H1 (cell line): ENCODE data around the gene DDX49. TPM values are rescaled to one million over a fixed set of nuclear protein-coding genes. Genes with fewer than 3 reads are reported as not detected.

Experiments
- CTCF ChIA-PET: fragments of 300-600 bp; sonication (Branson Sonifier 250); formaldehyde crosslinking; loops from one replicate; lab custom pipeline; 2021; ENCODE audit not compliant: partially characterized antibody; lab: Charles Lee
- POLR2A ChIA-PET: fragments of 300-600 bp; sonication (Branson Sonifier 250); formaldehyde crosslinking; loops from one replicate; lab custom pipeline; 2021; ENCODE audit warnings: inconsistent platforms; ENCODE audit not compliant: partially characterized antibody; lab: Charles Lee
- DNase-seq, 2 experiments: peaks; one replicate each; pipeline versions ENCODE4 v3.0.0 to v3.0.0-alpha.2; 2010 to 2022; ENCODE audit warnings: low spot score in 2 of 2, low read depth in 1 of 2, mixed read lengths in 1 of 2
- FAIRE-seq: peaks from 2 replicates; lab custom pipeline; 2011; peaks lifted over from hg19 to GRCh38; lab: Jason Lieb, UNC
- H2AFZ ChIP-seq: 2 replicates; pipeline ENCODE4 v1.8.1; 2012; ENCODE audit warnings: low read length, inconsistent platforms
- H2AK5ac ChIP-seq: 2 replicates; pipeline ENCODE4 v1.6.1; 2013; ENCODE audit warnings: low read depth, low read length
- H2BK120ac ChIP-seq: replicated peaks from 2 replicates; pipeline ENCODE3; 2013; ENCODE audit warnings: low read depth, low read length, inconsistent platforms
- H2BK12ac ChIP-seq: 2 replicates; pipeline ENCODE4 v1.6.1; 2013; ENCODE audit warnings: low read depth, low read length
- H2BK15ac ChIP-seq: 2 replicates; pipeline ENCODE4 v1.6.1; 2013; ENCODE audit warnings: low read length
- H2BK20ac ChIP-seq: 2 replicates; pipeline ENCODE4 v1.6.1; 2013; ENCODE audit warnings: low read length
- H2BK5ac ChIP-seq: 2 replicates; pipeline ENCODE4 v1.6.1; 2013; ENCODE audit warnings: low read depth, low read length
- H3K14ac ChIP-seq: 2 replicates; pipeline ENCODE4 v1.6.1; 2013; ENCODE audit warnings: inconsistent platforms; ENCODE audit not compliant: insufficient read length
- H3K18ac ChIP-seq: 2 replicates; pipeline ENCODE4 v1.6.1; 2013; ENCODE audit warnings: low read length; ENCODE audit errors: extremely low read depth
- H3K23ac ChIP-seq: 2 replicates; pipeline ENCODE4 v1.6.1; 2013; ENCODE audit warnings: inconsistent platforms; ENCODE audit not compliant: insufficient read length
- H3K23me2 ChIP-seq: 2 replicates; pipeline ENCODE4 v1.6.1; 2013; ENCODE audit warnings: low read depth, low read length
- H3K27ac ChIP-seq: 2 replicates; pipeline ENCODE4 v1.6.1; 2011; ENCODE audit warnings: low read depth, low read length, inconsistent platforms
- H3K27me3 ChIP-seq, 4 experiments: replicated peaks in 1 of 4; 1 replicate in 1 of 4; 2 replicates in 3 of 4; pipeline versions ENCODE4 v1.6.1 to v1.8.1; 2011 to 2013; ENCODE audit warnings: low read length in 3 of 4, mild to moderate bottlenecking in 3 of 4, inconsistent platforms in 2 of 4, mixed read lengths in 2 of 4, moderate library complexity in 1 of 4; ENCODE audit not compliant: control insufficient read depth in 3 of 4, insufficient read depth in 3 of 4; ENCODE audit errors: extremely low read depth in 1 of 4
- H3K36me3 ChIP-seq, 4 experiments: 2 replicates each; pipeline versions ENCODE4 v1.6.1 to v1.8.1; 2011 to 2013; ENCODE audit warnings: mild to moderate bottlenecking in 4 of 4, low read length in 3 of 4, moderate library complexity in 2 of 4, control low read depth in 1 of 4, inconsistent platforms in 1 of 4; ENCODE audit not compliant: insufficient read depth in 4 of 4, control insufficient read depth in 2 of 4
- H3K4ac ChIP-seq: replicated peaks from 2 replicates; pipeline ENCODE3; 2013; ENCODE audit warnings: low read length, low read depth, mixed read lengths, inconsistent platforms; ENCODE audit not compliant: insufficient read length
- H3K4me1 ChIP-seq, 4 experiments: replicated peaks in 1 of 4; 1 replicate in 1 of 4; 2 replicates in 3 of 4; pipeline versions ENCODE4 v1.6.1 to v1.8.1; 2011 to 2013; ENCODE audit warnings: low read length in 3 of 4, inconsistent platforms in 2 of 4, mixed read lengths in 1 of 4; ENCODE audit not compliant: insufficient read depth in 4 of 4, control insufficient read depth in 3 of 4
- H3K4me2 ChIP-seq, 2 experiments: 2 replicates each; pipeline versions ENCODE4 v1.6.1 to v1.8.1; 2011 to 2013; ENCODE audit warnings: low read depth in 2 of 2, low read length in 2 of 2, control low read depth in 1 of 2, inconsistent platforms in 1 of 2, mild to moderate bottlenecking in 1 of 2; ENCODE audit not compliant: insufficient read depth in 1 of 2
- H3K4me3 ChIP-seq, 4 experiments: fragments of 200-600, 300-600 bp in 1 of 4; sonication (generic), shearing (Covaris generic), sonication (Bioruptor Twin) in 1 of 4; 2 replicates each; pipeline versions ENCODE4 v1.5.1 to v1.8.1; 2011 to 2016; ENCODE audit warnings: low read length in 4 of 4, low read depth in 3 of 4, control low read depth in 2 of 4, inconsistent platforms in 2 of 4, mild to moderate bottlenecking in 2 of 4, mixed read lengths in 1 of 4, moderate library complexity in 1 of 4; ENCODE audit not compliant: insufficient read depth in 2 of 4; ENCODE audit errors: extremely low read depth in 1 of 4
- H3K56ac ChIP-seq: replicated peaks from 2 replicates; pipeline ENCODE3; 2013; ENCODE audit warnings: low read depth, mild to moderate bottlenecking, mixed read lengths, low read length, inconsistent platforms; ENCODE audit not compliant: insufficient read length
- H3K79me1 ChIP-seq: 2 replicates; pipeline ENCODE4 v1.6.1; 2013; ENCODE audit warnings: low read depth, low read length, control low read depth
- H3K79me2 ChIP-seq, 2 experiments: 2 replicates each; pipeline versions ENCODE4 v1.6.1 to v1.8.1; 2012 to 2013; ENCODE audit warnings: low read length in 2 of 2, mild to moderate bottlenecking in 2 of 2, inconsistent platforms in 1 of 2; ENCODE audit not compliant: insufficient read depth in 2 of 2, control insufficient read depth in 1 of 2
- H3K9ac ChIP-seq, 4 experiments: replicated peaks in 1 of 4; 1 replicate in 1 of 4; 2 replicates in 3 of 4; pipeline versions ENCODE4 v1.6.1 to v1.8.1; 2011 to 2013; ENCODE audit warnings: low read depth in 3 of 4, low read length in 3 of 4, control low read depth in 2 of 4, mild to moderate bottlenecking in 2 of 4, moderate library complexity in 2 of 4, inconsistent platforms in 1 of 4; ENCODE audit errors: extremely low read depth in 1 of 4
- H3K9me3 ChIP-seq, 2 experiments: 2 replicates each; pipeline versions ENCODE4 v1.6.1 to v1.8.1; 2012 to 2013; ENCODE audit warnings: mild to moderate bottlenecking in 2 of 2, moderate library complexity in 2 of 2, control low read depth in 1 of 2, inconsistent platforms in 1 of 2, low read depth in 1 of 2, low read length in 1 of 2, mixed read lengths in 1 of 2; ENCODE audit not compliant: insufficient read depth in 2 of 2
- H4K20me1 ChIP-seq, 2 experiments: replicated peaks in 1 of 2; 2 replicates each; pipeline versions ENCODE3 to v1.8.1; 2011 to 2013; ENCODE audit warnings: inconsistent platforms in 2 of 2, low read length in 2 of 2, mild to moderate bottlenecking in 1 of 2; ENCODE audit not compliant: insufficient read depth in 2 of 2, control insufficient read depth in 1 of 2
- H4K5ac ChIP-seq: 2 replicates; pipeline ENCODE4 v1.6.1; 2013; ENCODE audit warnings: low read length, low read depth, mixed read lengths, inconsistent platforms; ENCODE audit not compliant: insufficient read length
- H4K8ac ChIP-seq: 2 replicates; pipeline ENCODE4 v1.8.0; 2013; ENCODE audit warnings: mild to moderate bottlenecking, moderate library complexity, low read length, inconsistent platforms; ENCODE audit not compliant: insufficient read depth; ENCODE audit errors: extremely low read depth
- H4K91ac ChIP-seq: replicated peaks from 2 replicates; pipeline ENCODE3; 2013; ENCODE audit warnings: low read length, mixed read lengths, inconsistent platforms; ENCODE audit not compliant: insufficient read length
- ASH2L ChIP-seq: fragments of 200-600, 300-600 bp; sonication (generic); IDR thresholded peaks from one replicate; pipeline ENCODE4 v1.7.1; 2017; ENCODE audit warnings: low read length
- BRCA1 ChIP-seq: IDR thresholded peaks from 2 replicates; pipeline ENCODE4 v1.6.1; 2012; ENCODE audit warnings: low read depth, low read length, improper control_type of control experiment
- CBX5 ChIP-seq: fragments of 300-800, 300-1000 bp; sonication (generic); IDR thresholded peaks from 2 replicates; pipeline ENCODE4 v1.7.1; 2016; ENCODE audit warnings: antibody characterized with exemption, low read length, low read depth
- CHD2 ChIP-seq: IDR thresholded peaks from 2 replicates; pipeline ENCODE4 v1.6.1; 2012; ENCODE audit warnings: low read length, improper control_type of control experiment
- KDM5A ChIP-seq: fragments of 200-600 bp; IDR thresholded peaks from 2 replicates; pipeline ENCODE4 v1.7.1; 2012; ENCODE audit warnings: mild to moderate bottlenecking, low read length, inconsistent platforms, mixed read lengths
- MAX ChIP-seq: IDR thresholded peaks from 2 replicates; pipeline ENCODE4 v1.6.1; 2012; ENCODE audit warnings: inconsistent platforms
- RXRA ChIP-seq: IDR thresholded peaks from 2 replicates; pipeline ENCODE4 v1.6.1; 2011; ENCODE audit warnings: low read depth, mild to moderate bottlenecking, low read length, moderate library complexity; ENCODE audit not compliant: insufficient read depth
- SIX5 ChIP-seq: IDR thresholded peaks from 2 replicates; pipeline ENCODE4 v1.6.1; 2011; ENCODE audit warnings: mild to moderate bottlenecking, low read depth, low read length
- SUZ12 ChIP-seq: fragments of 200-600 bp; sonication (generic); IDR thresholded peaks from 2 replicates; pipeline ENCODE4 v1.6.1; 2012; ENCODE audit warnings: mild to moderate bottlenecking, inconsistent platforms, low read length, moderate library complexity, mixed read lengths
- TEAD4 ChIP-seq: IDR thresholded peaks from 2 replicates; pipeline ENCODE4 v1.6.1; 2012; ENCODE audit warnings: low read depth, low read length, inconsistent platforms, mixed read lengths
- USF2 ChIP-seq: IDR thresholded peaks from 2 replicates; pipeline ENCODE4 v1.6.1; 2011; ENCODE audit warnings: low read length, improper control_type of control experiment
- YY1 ChIP-seq: IDR thresholded peaks from 2 replicates; pipeline ENCODE4 v1.6.1; 2011; ENCODE audit warnings: low read depth, mild to moderate bottlenecking, low read length
- WGBS, 2 experiments: shearing (Covaris generic) in 1 of 2; methylation state at CpG; one replicate each; pipeline versions ENCODE4 v1.1.6 to v1.1.7; 2013 to 2015; ENCODE audit warnings: low lambda C conversion rate in 2 of 2, mixed read lengths in 2 of 2, inconsistent platforms in 1 of 2, low coverage in 1 of 2, missing lambda C conversion rate in 1 of 2; ENCODE audit not compliant: insufficient replicate concordance in 2 of 2, insufficient coverage in 1 of 2, insufficient read length in 1 of 2; ENCODE audit errors: extremely low coverage in 1 of 2, missing lambda C conversion rate in 1 of 2; 5-methylcytosine and 5-hydroxymethylcytosine counted together
- polyA plus RNA-seq, 7 experiments: library from polyadenylated mRNA; depleted of rRNA in 3 of 7; stranded (reverse) in 5 of 7; unstranded in 2 of 7; fragments of >200 nt in 5 of 7; fragments of 200-250 nt in 2 of 7; gene quantifications; 1 replicate in 5 of 7; 2 replicates in 1 of 7; 4 replicates in 1 of 7; pipeline versions ENCODE4 v1.2.1 to v1.2.3, GENCODE V29; 2011 to 2013; ENCODE audit warnings: missing spikeins in 2 of 7, mixed read lengths in 2 of 7
- total RNA-seq: library from RNA; stranded (reverse); fragmentation: NEBNext Ultra II Directional; extraction: Animal tissue kit (Norgen Biotek cat#: 25700); gene quantifications from 2 replicates; pipeline ENCODE4 v1.2.1, GENCODE V29; 2021

The DDX49 gene
- total and polyA plus RNA-seq, 2 of the 8 experiments (the other 6 are each of a cell fraction or from before 2014, with no cell fraction given): 41.3 to 46.5 TPM

GRCh38 chr19:18954094-18954493, 34.6 kb downstream of the DDX49 start:
- WGBS, 2 experiments: 83 to 100% methylated on average over 1 to 3 of the region's 3 CpGs
- TF ChIP-seq SIX5: no peak
- no peak for TF ChIP-seq YY1
- TF ChIP-seq USF2: no peak
- TF ChIP-seq KDM5A: no peak
- TF ChIP-seq CBX5: no peak
- no peak for TF ChIP-seq SUZ12
- no peak for TF ChIP-seq TEAD4
- TF ChIP-seq ASH2L: no peak
- TF ChIP-seq MAX: no peak
- no peak for TF ChIP-seq BRCA1
- TF ChIP-seq RXRA: no peak
- no peak for TF ChIP-seq CHD2

More at GRCh38 chr19:18954094-18954493, 34.6 kb downstream of the DDX49 start:
- Histone ChIP-seq H3K14ac (no peak overlapping the region), H3K18ac (no peak overlapping the region), H2BK20ac (no peak overlapping the region), H4K20me1 (peaks cover 0 to 5% of the 10 kb centered on the region in 2 experiments), H3K4ac (no peak overlapping the region), H2AFZ (no peak overlapping the region), H4K8ac (no peak overlapping the region), H3K4me1 (no peaks in the 10 kb centered on the region), H3K36me3 (no peaks in the 10 kb centered on the region), H3K23ac (no peak overlapping the region), H3K56ac (no peak overlapping the region), H2BK15ac (no peak overlapping the region), H2BK12ac (no peak overlapping the region), H4K91ac (no peak overlapping the region), H3K4me3 (no peak overlapping the region), H4K5ac (no peak overlapping the region), H3K27me3 (no peaks in the 10 kb centered on the region), H3K23me2 (peaks cover 13% of the 10 kb centered on the region; the same call in 1 of the 2 replicates), H2AK5ac (no peak overlapping the region), H2BK5ac (no peak overlapping the region), H3K9ac (no peak overlapping the region), H3K79me2 (no peaks in the 10 kb centered on the region), H3K4me2 (no peak overlapping the region), H3K79me1 (peaks cover 2% of the 10 kb centered on the region; the same call in 1 of the 2 replicates), H3K9me3 (no peaks in the 10 kb centered on the region), H2BK120ac (no peak overlapping the region), H3K27ac (no peak overlapping the region)
- ChIA-PET POLR2A (interaction anchor here (0.6 to 2.4 kb wide), 7 partner anchors 8 to 36 kb away, joined by 3 to 10 read pairs (median 3); no protein-coding TSS in a partner anchor), CTCF (interaction anchor here (0.6 to 0.9 kb wide), 2 partner anchors 10 to 44 kb away, joined by 3 to 4 read pairs; no protein-coding TSS in a partner anchor)
- FAIRE-seq (no peak), DNase-seq (no peak)
